ENCODE data around the gene RNF166. TPM values are rescaled to one million over a fixed set of nuclear protein-coding genes. Genes with fewer than 3 reads are reported as not detected.

RNF166 gene
- total and polyA plus RNA-seq, 2 donors from 2014 or later, result 16.3 to 31.4 TPM

- no peak for TF ChIP-seq CTCF (IDR thresholded peaks at IDR 0.05; ENCODE audit: borderline replicate concordance, extremely low read depth, insufficient read depth)
- Histone ChIP-seq H3K27ac (ENCODE audit: low read depth in 2 of 2, low read length in 2 of 2) (no peak overlapping the region), H3K4me1 (ENCODE audit: control insufficient read depth in 2 of 3, insufficient read depth in 2 of 3, low read depth in 1 of 3, low read length in 3 of 3) (peaks cover 0 to 7% (median 0%) of the 10 kb centered on the region in 3 donors), H3K4me3 (ENCODE audit: low read length in 3 of 3) (no peak overlapping the region), H3K36me3 (ENCODE audit: control insufficient read depth in 2 of 3, insufficient read depth in 3 of 3, low read length in 3 of 3) (peaks cover 0 to 12% (median 12%) of the 10 kb centered on the region in 3 donors), H3K27me3 (ENCODE audit: control insufficient read depth, insufficient read depth, low read length) (no peaks in the 10 kb centered on the region), H3K9ac (ENCODE audit: low read length in 3 of 3) (no peak overlapping the region), H3K9me3 (ENCODE audit: control insufficient read depth in 2 of 3, insufficient read depth in 1 of 3, low read length in 3 of 3) (no peaks in the 10 kb centered on the region)
- intact Hi-C loops (cut with DNase I), result loop anchor here (5.0 kb wide), 1 partner anchor 44 kb away; no protein-coding TSS in a partner anchor
- DNase-seq, result peak in 4 of 5 donors; percentile 75 to 87 (median 81)
- FAIRE-seq, result no peak
These were observed 32.2 kb upstream of the RNF166 start for GRCh38 chr16:88738151-88739084.

GRCh38 chr16:88737298-88738150 is 31.3 kb upstream of the RNF166 start:
- intact Hi-C loops (cut with DNase I), result loop anchor here (5.0 kb wide), 1 partner anchor 45 kb away; no protein-coding TSS in a partner anchor
- H3K4me3 ChIP-seq (ENCODE audit: low read length in 3 of 3), result no peak overlapping the region
- peaks cover 0 to 12% (median 12%) of the 10 kb centered on the region in 3 donors for H3K36me3 ChIP-seq (ENCODE audit: control insufficient read depth in 2 of 3, insufficient read depth in 3 of 3, low read length in 3 of 3)
- H3K9me3 ChIP-seq (ENCODE audit: control insufficient read depth in 2 of 3, insufficient read depth in 1 of 3, low read length in 3 of 3), result no peaks in the 10 kb centered on the region
- no peaks in the 10 kb centered on the region for H3K27me3 ChIP-seq (ENCODE audit: control insufficient read depth, insufficient read depth, low read length)
- no peak overlapping the region for H3K27ac ChIP-seq (ENCODE audit: low read depth in 2 of 2, low read length in 2 of 2)
- H3K9ac ChIP-seq (ENCODE audit: low read length in 3 of 3), result no peak overlapping the region
- peaks cover 0 to 7% (median 0%) of the 10 kb centered on the region in 3 donors for H3K4me1 ChIP-seq (ENCODE audit: control insufficient read depth in 2 of 3, insufficient read depth in 2 of 3, low read depth in 1 of 3, low read length in 3 of 3)
- peak; percentile 97 for TF ChIP-seq CTCF (IDR thresholded peaks at IDR 0.05; ENCODE audit: borderline replicate concordance, extremely low read depth, insufficient read depth)
- FAIRE-seq (no peak), DNase-seq (peak; percentile 85 to 92 (median 89))

GRCh38 chr16:88736496-88736895 is 30.3 kb upstream of the RNF166 start:
- intact Hi-C loops (cut with DNase I), result loop anchor here (5.0 kb wide), 1 partner anchor 46 kb away; no protein-coding TSS in a partner anchor
- H3K36me3 ChIP-seq (ENCODE audit: control insufficient read depth in 2 of 3, insufficient read depth in 3 of 3, low read length in 3 of 3), result peaks cover 0 to 13% (median 12%) of the 10 kb centered on the region in 3 donors
- no peak for FAIRE-seq
- no peak overlapping the region for H3K9ac ChIP-seq (ENCODE audit: low read length in 3 of 3)
- no peaks in the 10 kb centered on the region for H3K27me3 ChIP-seq (ENCODE audit: control insufficient read depth, insufficient read depth, low read length)
- peaks cover 0 to 7% (median 0%) of the 10 kb centered on the region in 3 donors for H3K4me1 ChIP-seq (ENCODE audit: control insufficient read depth in 2 of 3, insufficient read depth in 2 of 3, low read depth in 1 of 3, low read length in 3 of 3)
- DNase-seq, result no peak
- TF ChIP-seq CTCF (IDR thresholded peaks at IDR 0.05; ENCODE audit: borderline replicate concordance, extremely low read depth, insufficient read depth), result no peak
- H3K27ac ChIP-seq (ENCODE audit: low read depth in 2 of 2, low read length in 2 of 2), result no peak overlapping the region
- no peak overlapping the region for H3K4me3 ChIP-seq (ENCODE audit: low read length in 3 of 3)
- no peaks in the 10 kb centered on the region for H3K9me3 ChIP-seq (ENCODE audit: control insufficient read depth in 2 of 3, insufficient read depth in 1 of 3, low read length in 3 of 3)
